ENCODE measurements around the gene PLD3. TPM values are rescaled to one million over a fixed set of nuclear protein-coding genes. Genes with fewer than 3 reads are reported as not detected.

The PLD3 gene
- total RNA-seq, 1 experiment from 2014 or later, result 146 TPM

DNA sequence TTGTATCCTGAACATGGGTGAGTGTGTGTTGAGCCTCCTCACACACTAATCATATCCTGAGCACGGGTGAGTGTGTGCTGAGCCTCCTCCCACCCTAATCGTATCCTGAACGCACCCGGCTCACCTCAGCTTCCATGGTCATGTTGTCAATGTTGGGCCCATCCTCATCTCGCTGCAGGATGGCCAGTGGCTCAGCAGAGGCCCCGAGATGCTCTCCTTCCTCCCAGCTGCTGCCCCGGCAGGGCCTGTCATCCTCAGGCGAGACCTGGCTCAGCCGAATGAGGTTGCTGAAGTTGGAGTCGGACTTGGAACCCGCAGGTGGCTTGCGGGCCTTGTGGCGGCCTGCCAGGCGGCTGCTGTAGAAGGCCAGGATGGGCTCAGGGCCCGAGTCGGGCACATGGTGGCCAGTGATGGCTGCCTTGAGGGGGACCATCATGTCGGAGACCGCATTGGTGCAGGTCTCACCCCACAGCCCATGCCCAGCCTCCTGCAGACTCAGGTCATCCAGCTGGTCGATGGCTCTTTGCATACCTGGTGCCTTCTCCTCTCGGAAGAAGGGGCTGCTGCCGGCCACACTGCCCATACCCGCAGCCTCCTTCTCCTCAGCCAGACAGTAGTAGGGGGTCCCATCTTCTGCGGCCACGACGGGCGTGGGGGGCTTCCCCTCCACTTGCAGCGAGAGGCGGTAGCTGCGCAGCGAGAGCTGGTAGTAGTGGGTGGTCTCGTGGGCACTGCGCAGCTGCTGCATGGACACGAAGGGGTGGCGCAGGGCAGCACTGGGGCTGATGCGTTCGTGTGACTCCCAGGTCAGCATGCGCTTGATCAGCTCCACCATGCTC is 31.9 kb downstream of the PLD3 start:
- Histone ChIP-seq H3K9me2 (ENCODE audit: insufficient read depth) (no peaks in the 10 kb centered on the region), H3K79me2 (ENCODE audit: low read depth) (no peaks in the 10 kb centered on the region), H3K4me2 (no peak overlapping the region), H3F3A (ENCODE audit: insufficient read depth, low read depth) (no peaks in the 10 kb centered on the region), H3K9me3 (ENCODE audit: insufficient read depth, low read depth) (no peaks in the 10 kb centered on the region), H2AFZ (no peak overlapping the region), H3K36me3 (ENCODE audit: low read depth) (no peaks in the 10 kb centered on the region), H3K4me3 (no peak overlapping the region), H4K20me1 (ENCODE audit: insufficient read depth) (no peaks in the 10 kb centered on the region), H3K27ac (no peak overlapping the region), H3K4me1 (replicated peaks; ENCODE audit: insufficient read depth) (no peaks in the 10 kb centered on the region), H3K27me3 (ENCODE audit: insufficient read depth, low read depth) (no peaks in the 10 kb centered on the region)
- TF ChIP-seq EZH2 (IDR thresholded peaks at IDR 0.05; ENCODE audit: low read depth) (no peak), CTCF (conservative IDR thresholded peaks at IDR 0.05) (no peak)
- intact Hi-C loops (cut with micrococcal nuclease; ENCODE audit: unreplicated experiment), result no loop called here
- ChIA-PET POLR2A (ENCODE audit: unreplicated experiment) (interaction anchor here (0.6 kb wide), 1 partner anchor 34 kb away, joined by 4 read pairs; no protein-coding TSS in a partner anchor), CTCF (no interaction called here)
- BruUV-seq (replicated peaks), result no TSS peak
- DNase-seq, result no peak

DNA sequence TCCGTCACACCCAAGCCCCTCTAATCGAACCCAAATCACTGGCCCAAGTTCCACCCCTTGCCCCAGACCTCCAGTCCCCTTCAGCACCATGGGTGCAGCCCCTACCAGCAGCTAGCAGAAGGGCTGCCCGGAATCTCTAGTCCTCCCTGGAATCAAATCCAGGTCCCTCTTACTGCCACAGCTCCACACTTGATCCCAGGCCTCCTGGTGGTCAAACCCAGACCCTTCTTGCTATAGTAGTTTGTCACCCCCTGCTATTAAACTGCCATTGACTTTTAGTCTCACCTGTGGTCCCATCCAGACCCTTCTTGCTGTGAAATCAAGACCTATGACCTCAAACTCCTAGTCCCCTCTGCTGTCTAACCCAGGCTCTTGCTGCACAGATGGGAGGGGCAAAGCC is 32.8 kb downstream of the PLD3 start:
- Histone ChIP-seq H3K36me3 (ENCODE audit: low read depth) (no peaks in the 10 kb centered on the region), H2AFZ (no peak overlapping the region), H3K27me3 (ENCODE audit: insufficient read depth, low read depth) (no peaks in the 10 kb centered on the region), H3K9me3 (ENCODE audit: insufficient read depth, low read depth) (no peaks in the 10 kb centered on the region), H3K9me2 (ENCODE audit: insufficient read depth) (no peaks in the 10 kb centered on the region), H3F3A (ENCODE audit: insufficient read depth, low read depth) (no peaks in the 10 kb centered on the region), H3K4me3 (no peak overlapping the region), H3K79me2 (ENCODE audit: low read depth) (no peaks in the 10 kb centered on the region), H4K20me1 (ENCODE audit: insufficient read depth) (no peaks in the 10 kb centered on the region), H3K4me1 (replicated peaks; ENCODE audit: insufficient read depth) (no peaks in the 10 kb centered on the region), H3K4me2 (no peak overlapping the region), H3K27ac (no peak overlapping the region)
- TF ChIP-seq CTCF (conservative IDR thresholded peaks at IDR 0.05) (no peak; the same call in 1 of the 2 replicates), EZH2 (IDR thresholded peaks at IDR 0.05; ENCODE audit: low read depth) (no peak)
- ChIA-PET POLR2A (ENCODE audit: unreplicated experiment) (interaction anchor here (0.6 kb wide), 1 partner anchor 33 kb away, joined by 4 read pairs; no protein-coding TSS in a partner anchor), CTCF (no interaction called here)
- BruUV-seq (replicated peaks), result no TSS peak
- intact Hi-C loops (cut with micrococcal nuclease; ENCODE audit: unreplicated experiment), result no loop called here
- no peak for DNase-seq

DNA sequence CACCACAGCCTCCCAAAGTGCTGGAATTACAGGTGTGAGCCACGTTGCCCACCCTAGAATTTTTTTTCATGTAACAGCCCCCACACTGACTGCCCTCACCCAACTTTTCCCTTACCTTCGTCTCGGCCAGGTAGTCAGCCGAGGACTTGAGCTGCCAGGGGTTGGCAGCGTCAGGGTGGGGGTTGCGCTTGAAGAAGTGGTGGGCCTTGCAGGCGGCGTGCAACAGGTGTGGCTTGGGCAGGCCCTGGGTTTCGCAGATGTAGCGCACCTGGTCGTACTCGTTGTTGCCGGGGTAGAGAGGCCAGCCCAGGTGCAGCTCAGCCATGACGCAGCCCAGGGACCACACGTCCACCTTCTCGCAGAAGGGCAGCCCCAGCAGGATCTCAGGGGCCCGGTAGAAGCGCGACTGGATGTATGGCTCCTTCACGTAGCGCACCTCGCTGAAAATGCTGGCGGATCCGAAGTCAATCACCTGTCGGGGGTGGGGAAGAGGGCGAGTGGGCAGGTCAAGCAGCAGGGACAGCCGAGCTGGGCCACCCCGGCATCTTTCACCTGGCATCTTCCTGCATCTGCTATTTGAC is 35.3 kb downstream of the PLD3 start:
- Histone ChIP-seq H3K9me3 (ENCODE audit: insufficient read depth, low read depth) (no peaks in the 10 kb centered on the region), H3K9me2 (ENCODE audit: insufficient read depth) (no peaks in the 10 kb centered on the region), H3K79me2 (ENCODE audit: low read depth) (no peaks in the 10 kb centered on the region), H2AFZ (no peak overlapping the region), H3K27me3 (ENCODE audit: insufficient read depth, low read depth) (no peaks in the 10 kb centered on the region), H3K4me2 (no peak overlapping the region), H3K27ac (no peak overlapping the region), H3K4me1 (replicated peaks; ENCODE audit: insufficient read depth) (no peaks in the 10 kb centered on the region), H4K20me1 (ENCODE audit: insufficient read depth) (no peaks in the 10 kb centered on the region), H3K4me3 (no peak overlapping the region), H3K36me3 (ENCODE audit: low read depth) (no peaks in the 10 kb centered on the region), H3F3A (ENCODE audit: insufficient read depth, low read depth) (no peaks in the 10 kb centered on the region; the same call in 1 of the 2 replicates)
- CTCF ChIA-PET, result no interaction called here
- TF ChIP-seq EZH2 (IDR thresholded peaks at IDR 0.05; ENCODE audit: low read depth), result no peak
- no peak for TF ChIP-seq CTCF (conservative IDR thresholded peaks at IDR 0.05)
- BruUV-seq (replicated peaks), result no TSS peak
- intact Hi-C loops (cut with micrococcal nuclease; ENCODE audit: unreplicated experiment), result no loop called here
- DNase-seq, result no peak
- POLR2A ChIA-PET (ENCODE audit: unreplicated experiment), result no interaction called here

Data from PC-9 (cell line).